ENCODE results near the gene TRIM33.

- TF ChIP-seq, protein P1, sequence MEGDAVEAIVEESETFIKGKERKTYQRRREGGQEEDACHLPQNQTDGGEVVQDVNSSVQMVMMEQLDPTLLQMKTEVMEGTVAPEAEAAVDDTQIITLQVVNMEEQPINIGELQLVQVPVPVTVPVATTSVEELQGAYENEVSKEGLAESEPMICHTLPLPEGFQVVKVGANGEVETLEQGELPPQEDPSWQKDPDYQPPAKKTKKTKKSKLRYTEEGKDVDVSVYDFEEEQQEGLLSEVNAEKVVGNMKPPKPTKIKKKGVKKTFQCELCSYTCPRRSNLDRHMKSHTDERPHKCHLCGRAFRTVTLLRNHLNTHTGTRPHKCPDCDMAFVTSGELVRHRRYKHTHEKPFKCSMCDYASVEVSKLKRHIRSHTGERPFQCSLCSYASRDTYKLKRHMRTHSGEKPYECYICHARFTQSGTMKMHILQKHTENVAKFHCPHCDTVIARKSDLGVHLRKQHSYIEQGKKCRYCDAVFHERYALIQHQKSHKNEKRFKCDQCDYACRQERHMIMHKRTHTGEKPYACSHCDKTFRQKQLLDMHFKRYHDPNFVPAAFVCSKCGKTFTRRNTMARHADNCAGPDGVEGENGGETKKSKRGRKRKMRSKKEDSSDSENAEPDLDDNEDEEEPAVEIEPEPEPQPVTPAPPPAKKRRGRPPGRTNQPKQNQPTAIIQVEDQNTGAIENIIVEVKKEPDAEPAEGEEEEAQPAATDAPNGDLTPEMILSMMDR (IDR thresholded peaks at IDR 0.05 in 4 of 5, conservative IDR thresholded peaks at IDR 0.05 in 1 of 5) = no peak
- TF ChIP-seq POLR2A (IDR thresholded peaks at IDR 0.05) = no peak
Measured at GRCh38 chr1:114549137-114549536, 38.1 kb upstream of the TRIM33 start.
